ENCODE data around the gene BCKDHA. TPM values are rescaled to one million over a fixed set of nuclear protein-coding genes. Genes with fewer than 3 reads are reported as not detected.

The BCKDHA gene
- polyA plus RNA-seq, 1 of the 3 experiments (the other 2 are of a cell fraction) = 30.9 TPM

GRCh38 chr19:41399091-41399490 is 1.5 kb downstream of the BCKDHA start:
- CTCF ChIA-PET = no interaction called here
- no peak for TF ChIP-seq YY1 (IDR thresholded peaks at IDR 0.05; ENCODE audit: low read depth)
- H3K4me2 ChIP-seq = peak overlapping the region; percentile 99

DNA sequence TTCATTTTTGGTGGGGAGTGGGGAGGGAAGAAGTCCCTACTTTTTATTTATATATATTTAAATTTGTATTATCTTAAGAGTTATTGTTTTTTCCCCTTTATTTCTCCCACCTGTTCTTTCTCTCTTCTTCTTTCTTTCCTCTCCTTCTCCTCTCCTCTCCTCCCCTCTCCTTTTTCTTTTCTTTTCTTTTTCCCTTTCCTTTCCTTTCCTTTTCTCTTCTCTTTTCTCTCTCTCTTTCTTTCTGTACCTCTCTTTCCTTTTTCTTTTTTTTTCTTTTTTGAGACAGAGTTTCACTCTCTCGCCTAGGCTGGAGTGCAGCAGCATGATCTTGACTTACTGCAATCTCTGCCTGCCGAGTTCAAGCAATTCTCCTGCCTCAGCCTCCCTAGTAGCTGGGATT is 1.9 kb downstream of the BCKDHA start:
- Histone ChIP-seq H4K20me1 (ENCODE audit: insufficient read depth) (no peaks in the 10 kb centered on the region), H3K4me3 (ENCODE audit: low read depth in 2 of 2, low read length in 1 of 2) (no peak overlapping the region), H3K4me1 (ENCODE audit: control insufficient read depth in 1 of 2, insufficient read depth in 2 of 2, low read depth in 1 of 2, low read length in 1 of 2) (peaks cover 5 to 14% of the 10 kb centered on the region in 2 experiments; a peak in 2 of 4 replicates), H3K36me3 (replicated peaks in 1 of 2; ENCODE audit: control insufficient read depth in 1 of 2, insufficient read depth in 2 of 2, low read length in 1 of 2) (no peaks in the 10 kb centered on the region), H3K27ac (ENCODE audit: low read depth in 2 of 2, low read length in 1 of 2) (no peak overlapping the region), H2AFZ (ENCODE audit: low read depth) (no peak overlapping the region), H3K79me2 (ENCODE audit: insufficient read depth) (peaks cover 46% of the 10 kb centered on the region), H3K27me3 (ENCODE audit: insufficient read depth) (no peaks in the 10 kb centered on the region), H3K9me3 (no peaks in the 10 kb centered on the region), H3K9ac (no peak overlapping the region), H3F3A (replicated peaks; ENCODE audit: insufficient read depth) (no peaks in the 10 kb centered on the region), H3K4me2 (no peak overlapping the region), H3K9me2 (no peaks in the 10 kb centered on the region)
- DNase-seq = no peak
- WGBS (ENCODE audit: low lambda C conversion rate) = 79% methylated on average over 2 of the region's 2 CpGs
- TF ChIP-seq CHD2 (IDR thresholded peaks at IDR 0.05; ENCODE audit: low read length, partially characterized antibody) (no peak), EP300 (IDR thresholded peaks at IDR 0.05; ENCODE audit: borderline replicate concordance in 1 of 2, low read depth in 1 of 2, low read length in 1 of 2) (no peak), TCF12 (IDR thresholded peaks at IDR 0.05) (no peak), MXI1 (IDR thresholded peaks at IDR 0.05; ENCODE audit: low read depth, low read length) (no peak), SMC3 (IDR thresholded peaks at IDR 0.05; ENCODE audit: low read depth, low read length) (no peak), NRF1 (IDR thresholded peaks at IDR 0.05; ENCODE audit: low read depth, low read length) (no peak)
- TF ChIP-seq, protein P1, sequence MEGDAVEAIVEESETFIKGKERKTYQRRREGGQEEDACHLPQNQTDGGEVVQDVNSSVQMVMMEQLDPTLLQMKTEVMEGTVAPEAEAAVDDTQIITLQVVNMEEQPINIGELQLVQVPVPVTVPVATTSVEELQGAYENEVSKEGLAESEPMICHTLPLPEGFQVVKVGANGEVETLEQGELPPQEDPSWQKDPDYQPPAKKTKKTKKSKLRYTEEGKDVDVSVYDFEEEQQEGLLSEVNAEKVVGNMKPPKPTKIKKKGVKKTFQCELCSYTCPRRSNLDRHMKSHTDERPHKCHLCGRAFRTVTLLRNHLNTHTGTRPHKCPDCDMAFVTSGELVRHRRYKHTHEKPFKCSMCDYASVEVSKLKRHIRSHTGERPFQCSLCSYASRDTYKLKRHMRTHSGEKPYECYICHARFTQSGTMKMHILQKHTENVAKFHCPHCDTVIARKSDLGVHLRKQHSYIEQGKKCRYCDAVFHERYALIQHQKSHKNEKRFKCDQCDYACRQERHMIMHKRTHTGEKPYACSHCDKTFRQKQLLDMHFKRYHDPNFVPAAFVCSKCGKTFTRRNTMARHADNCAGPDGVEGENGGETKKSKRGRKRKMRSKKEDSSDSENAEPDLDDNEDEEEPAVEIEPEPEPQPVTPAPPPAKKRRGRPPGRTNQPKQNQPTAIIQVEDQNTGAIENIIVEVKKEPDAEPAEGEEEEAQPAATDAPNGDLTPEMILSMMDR (IDR thresholded peaks at IDR 0.05) = no peak
- ChIA-PET CTCF (no interaction called here), POLR2A (interaction anchor here (0.6 kb wide), 1 partner anchor 27 kb away, joined by 3 read pairs; no protein-coding TSS in a partner anchor)

More at GRCh38 chr19:41399091-41399490, 1.5 kb downstream of the BCKDHA start:
- POLR2A ChIA-PET = interaction anchor here (0.6 kb wide), 1 partner anchor 26 kb away, joined by 3 read pairs; no protein-coding TSS in a partner anchor
- Histone ChIP-seq H3K27me3 (ENCODE audit: insufficient read depth) (no peaks in the 10 kb centered on the region), H4K20me1 (ENCODE audit: insufficient read depth) (no peaks in the 10 kb centered on the region), H3F3A (replicated peaks; ENCODE audit: insufficient read depth) (no peaks in the 10 kb centered on the region), H2AFZ (ENCODE audit: low read depth) (no peak overlapping the region), H3K4me1 (ENCODE audit: control insufficient read depth in 1 of 2, insufficient read depth in 2 of 2, low read depth in 1 of 2, low read length in 1 of 2) (peaks cover 5 to 14% of the 10 kb centered on the region in 2 experiments; a peak in 2 of 4 replicates), H3K9me3 (no peaks in the 10 kb centered on the region), H3K27ac (ENCODE audit: low read depth in 2 of 2, low read length in 1 of 2) (no peak overlapping the region), H3K4me3 (ENCODE audit: low read depth in 2 of 2, low read length in 1 of 2) (peak overlapping the region; percentile 79 to 91; a peak in 1 of 4 replicates), H3K36me3 (replicated peaks in 1 of 2; ENCODE audit: control insufficient read depth in 1 of 2, insufficient read depth in 2 of 2, low read length in 1 of 2) (no peaks in the 10 kb centered on the region), H3K79me2 (ENCODE audit: insufficient read depth) (peaks cover 46% of the 10 kb centered on the region), H3K9ac (peak overlapping the region; percentile 95; the same call in 1 of the 2 replicates), H3K9me2 (no peaks in the 10 kb centered on the region)
- no peak for DNase-seq
- WGBS (ENCODE audit: low lambda C conversion rate) = 75% methylated on average over 3 of the region's 3 CpGs

- no peak overlapping the region for H3K4me3 ChIP-seq (ENCODE audit: low read depth in 2 of 2, low read length in 1 of 2)
- H3K4me1 ChIP-seq (ENCODE audit: control insufficient read depth in 1 of 2, insufficient read depth in 2 of 2, low read depth in 1 of 2, low read length in 1 of 2) = peaks cover 5 to 11% of the 10 kb centered on the region in 2 experiments; a peak in 2 of 4 replicates
- no peak for DNase-seq
- H3K79me2 ChIP-seq (ENCODE audit: insufficient read depth) = peaks cover 30% of the 10 kb centered on the region
- CTCF ChIA-PET = interaction anchor here (1.5 kb wide), 1 partner anchor 49 kb away, joined by 5 read pairs; no protein-coding TSS in a partner anchor
- H3K9me3 ChIP-seq = no peaks in the 10 kb centered on the region
- WGBS (ENCODE audit: low lambda C conversion rate) = 76% methylated on average over 4 of the region's 4 CpGs
- H3K27ac ChIP-seq (ENCODE audit: low read depth in 2 of 2, low read length in 1 of 2) = no peak overlapping the region
- no peaks in the 10 kb centered on the region for H4K20me1 ChIP-seq (ENCODE audit: insufficient read depth)
- H3K4me2 ChIP-seq = no peak overlapping the region
- H3K9ac ChIP-seq = no peak overlapping the region
- no peaks in the 10 kb centered on the region for H3K9me2 ChIP-seq
- POLR2A ChIA-PET = no interaction called here
- H3F3A ChIP-seq (replicated peaks; ENCODE audit: insufficient read depth) = no peaks in the 10 kb centered on the region
- no peaks in the 10 kb centered on the region for H3K36me3 ChIP-seq (replicated peaks in 1 of 2; ENCODE audit: control insufficient read depth in 1 of 2, insufficient read depth in 2 of 2, low read length in 1 of 2)
- H3K27me3 ChIP-seq (ENCODE audit: insufficient read depth) = no peaks in the 10 kb centered on the region
- no peak overlapping the region for H2AFZ ChIP-seq (ENCODE audit: low read depth)
- TF ChIP-seq RXRA (IDR thresholded peaks at IDR 0.05; ENCODE audit: borderline replicate concordance, low read depth) (no peak), GATA2 (CRISPR knock-in tag; IDR thresholded peaks at IDR 0.05) (no peak), TEAD4 (IDR thresholded peaks at IDR 0.05; ENCODE audit: borderline replicate concordance, insufficient read depth) (no peak), FOSL2 (IDR thresholded peaks at IDR 0.05; ENCODE audit: borderline replicate concordance, low read depth) (no peak), YY1 (IDR thresholded peaks at IDR 0.05; ENCODE audit: low read depth) (no peak), NFIC (IDR thresholded peaks at IDR 0.05; ENCODE audit: borderline replicate concordance) (no peak), MEF2A (IDR thresholded peaks at IDR 0.05; ENCODE audit: borderline replicate concordance, low read depth) (no peak), NRF1 (IDR thresholded peaks at IDR 0.05; ENCODE audit: low read depth, low read length) (no peak)
- TF ChIP-seq, protein P2, sequence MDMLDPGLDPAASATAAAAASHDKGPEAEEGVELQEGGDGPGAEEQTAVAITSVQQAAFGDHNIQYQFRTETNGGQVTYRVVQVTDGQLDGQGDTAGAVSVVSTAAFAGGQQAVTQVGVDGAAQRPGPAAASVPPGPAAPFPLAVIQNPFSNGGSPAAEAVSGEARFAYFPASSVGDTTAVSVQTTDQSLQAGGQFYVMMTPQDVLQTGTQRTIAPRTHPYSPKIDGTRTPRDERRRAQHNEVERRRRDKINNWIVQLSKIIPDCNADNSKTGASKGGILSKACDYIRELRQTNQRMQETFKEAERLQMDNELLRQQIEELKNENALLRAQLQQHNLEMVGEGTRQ (IDR thresholded peaks at IDR 0.05; ENCODE audit: borderline replicate concordance, low read depth, low read length) = no peak
- TF ChIP-seq, protein P1 (IDR thresholded peaks at IDR 0.05) = no peak
Measured at GRCh38 chr19:41401483-41401882, 3.9 kb downstream of the BCKDHA start.
